Liver (tissue), 9 donors: ENCODE results near the gene NKAPD1. TPM values are rescaled to one million over a fixed set of nuclear protein-coding genes. Genes with fewer than 3 reads are reported as not detected.
A peak's percentile ranks its signal among the peaks of the same experiment; 100 is the strongest.

Experiments used
- DNase-seq: peaks from one replicate; pipeline ENCODE4 v3.0.0-alpha.2; 2017; ENCODE audit warnings: low spot score
- H3K27ac ChIP-seq, 2 donors: one replicate each; pipeline ENCODE4 v1.7.0; 2013; ENCODE audit warnings: inconsistent platforms in 2 of 2, low read length in 2 of 2, control low read depth in 1 of 2, low read depth in 1 of 2, mild to moderate bottlenecking in 1 of 2
- H3K27me3 ChIP-seq, 4 donors: one replicate each; pipeline versions ENCODE4 v1.6.1 to v1.7.0; 2013; ENCODE audit warnings: low read length in 3 of 4, inconsistent platforms in 1 of 4, mild to moderate bottlenecking in 1 of 4, moderate library complexity in 1 of 4; ENCODE audit not compliant: control insufficient read depth in 4 of 4, insufficient read depth in 4 of 4
- H3K36me3 ChIP-seq, 4 donors: one replicate each; pipeline versions ENCODE4 v1.6.1 to v1.7.0; 2013; ENCODE audit warnings: low read length in 3 of 4, mild to moderate bottlenecking in 3 of 4, low read depth in 1 of 4, moderate library complexity in 1 of 4; ENCODE audit not compliant: control insufficient read depth in 4 of 4, insufficient read depth in 3 of 4
- H3K4me1 ChIP-seq, 4 donors: one replicate each; pipeline versions ENCODE4 v1.6.1 to v1.7.0; 2013; ENCODE audit warnings: low read length in 3 of 4, mild to moderate bottlenecking in 3 of 4, moderate library complexity in 1 of 4; ENCODE audit not compliant: control insufficient read depth in 4 of 4, insufficient read depth in 4 of 4
- H3K4me3 ChIP-seq, 3 donors: one replicate each; pipeline versions ENCODE4 v1.6.1 to v1.7.0; 2013; ENCODE audit warnings: low read length in 3 of 3, control low read depth in 1 of 3, low read depth in 1 of 3, mild to moderate bottlenecking in 1 of 3
- H3K9ac ChIP-seq, 2 donors: one replicate each; pipeline ENCODE4 v1.7.0; 2013; ENCODE audit warnings: low read length in 2 of 2, mild to moderate bottlenecking in 2 of 2, moderate library complexity in 2 of 2, control low read depth in 1 of 2, low read depth in 1 of 2
- H3K9me3 ChIP-seq, 4 donors: one replicate each; pipeline versions ENCODE4 v1.6.1 to v1.7.0; 2013; ENCODE audit warnings: low read length in 3 of 4; ENCODE audit not compliant: control insufficient read depth in 4 of 4
- EGR1 ChIP-seq, 2 donors: IDR thresholded peaks; 2 replicates each; pipeline ENCODE4 v1.6.1; 2016 to 2018; ENCODE audit warnings: antibody characterized with exemption in 2 of 2, low read depth in 2 of 2
- FOXA1 ChIP-seq: IDR thresholded peaks from 2 replicates; pipeline ENCODE4 v1.6.1; 2016; ENCODE audit warnings: antibody characterized with exemption
- FOXA2 ChIP-seq: IDR thresholded peaks from 2 replicates; pipeline ENCODE4 v1.6.1; 2016; ENCODE audit warnings: antibody characterized with exemption
- GABPA ChIP-seq, 2 donors: IDR thresholded peaks in 1 of 2; conservative IDR thresholded peaks in 1 of 2; 2 replicates each; pipeline ENCODE4 v1.6.1; 2016; ENCODE audit warnings: antibody characterized with exemption in 2 of 2, mild to moderate bottlenecking in 1 of 2, moderate library complexity in 1 of 2
- HNF4A ChIP-seq, 2 donors: conservative IDR thresholded peaks; 2 replicates each; pipeline ENCODE4 v1.6.1; 2016; ENCODE audit warnings: antibody characterized with exemption in 2 of 2, mild to moderate bottlenecking in 2 of 2
- HNF4G ChIP-seq: IDR thresholded peaks from 2 replicates; pipeline ENCODE4 v1.6.1; 2016; ENCODE audit warnings: antibody characterized with exemption
- JUND ChIP-seq, 2 donors: IDR thresholded peaks; 2 replicates each; pipeline ENCODE4 v1.6.1; 2016; ENCODE audit warnings: antibody characterized with exemption in 2 of 2
- NR2F2 ChIP-seq: IDR thresholded peaks from 2 replicates; pipeline ENCODE4 v1.6.1; 2016; ENCODE audit warnings: antibody characterized with exemption
- RAD21 ChIP-seq, 2 donors: IDR thresholded peaks; 2 replicates each; pipeline ENCODE4 v1.6.1; 2016; ENCODE audit warnings: antibody characterized with exemption in 2 of 2, mild to moderate bottlenecking in 2 of 2
- RXRA ChIP-seq, 2 donors: IDR thresholded peaks; 2 replicates each; pipeline ENCODE4 v1.6.1; 2017 to 2018; ENCODE audit warnings: antibody characterized with exemption in 2 of 2, mild to moderate bottlenecking in 1 of 2
- SP1 ChIP-seq: IDR thresholded peaks from 2 replicates; pipeline ENCODE4 v1.6.1; 2018; ENCODE audit warnings: antibody characterized with exemption, mild to moderate bottlenecking
- TAF1 ChIP-seq: conservative IDR thresholded peaks from 2 replicates; pipeline ENCODE4 v1.6.1; 2016; ENCODE audit warnings: antibody characterized with exemption, mild to moderate bottlenecking
- YY1 ChIP-seq: IDR thresholded peaks from 2 replicates; pipeline ENCODE4 v1.6.1; 2016; ENCODE audit warnings: antibody characterized with exemption, mild to moderate bottlenecking
- WGBS: extraction: QIAGEN DNeasy Blood & Tissue Kit; methylation state at CpG from one replicate; pipeline ENCODE4 v1.1.7; 2013; 5-methylcytosine and 5-hydroxymethylcytosine counted together
- polyA plus RNA-seq, 2 donors: library from polyadenylated mRNA; stranded (reverse) in 1 of 2; unstranded in 1 of 2; fragments of 200-250 nt in 1 of 2; fragments of >200 nt in 1 of 2; fragmentation: Nextera tagmentation in 1 of 2; extraction: Ambion mirVana in 1 of 2; gene quantifications; one replicate each; pipeline versions ENCODE4 v1.2.1 to v1.2.3, GENCODE V29; 2013 to 2015
- total RNA-seq, 2 donors: library from RNA; depleted of rRNA; stranded (reverse); fragments of >200 nt; gene quantifications; one replicate each; pipeline ENCODE4 v1.2.3, GENCODE V29; 2014
- TF ChIP-seq, protein P1 (sequence below): IDR thresholded peaks from 2 replicates; pipeline ENCODE4 v1.6.1; 2016; ENCODE audit warnings: antibody characterized with exemption
- TF ChIP-seq, protein P2 (sequence below): IDR thresholded peaks from 2 replicates; pipeline ENCODE4 v1.6.1; 2016; ENCODE audit warnings: antibody characterized with exemption
- TF ChIP-seq, protein P3 (sequence below): IDR thresholded peaks from 2 replicates; pipeline ENCODE4 v1.6.1; 2016; ENCODE audit warnings: antibody characterized with exemption
- TF ChIP-seq, protein P4 (sequence below): fragments of 150-350 bp; IDR thresholded peaks from 2 replicates; pipeline ENCODE4 v1.5.1; 2017; ENCODE audit warnings: improper control_type of control experiment, low read depth, low read length; ENCODE audit not compliant: missing input control
- TF ChIP-seq, protein P5 (sequence below): IDR thresholded peaks from 2 replicates; pipeline ENCODE4 v1.6.1; 2016; ENCODE audit warnings: antibody characterized with exemption, mild to moderate bottlenecking
- donor health status: healthy.
- donor health status: healthy.
- donor health status: healthy.
- donor health status: healthy.
- donor health status: healthy.

Gene NKAPD1, protein sequence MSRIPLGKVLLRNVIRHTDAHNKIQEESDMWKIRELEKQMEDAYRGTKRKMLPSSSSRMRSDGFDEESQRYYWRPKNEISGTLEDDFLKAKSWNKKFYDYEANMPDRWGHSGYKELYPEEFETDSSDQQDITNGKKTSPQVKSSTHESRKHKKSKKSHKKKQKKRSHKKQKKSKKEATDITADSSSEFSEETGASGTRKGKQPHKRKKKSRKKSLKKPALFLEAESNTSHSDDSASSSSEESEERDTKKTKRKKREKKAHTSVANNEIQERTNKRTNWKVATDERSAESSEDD
- total RNA-seq (10 to 100 TPM in 1 of 2 donors, 1 to 10 TPM in 1; 7.3 to 11.2 TPM), polyA plus RNA-seq (1 to 10 TPM; 5.3 to 7.6 TPM)

DNA sequence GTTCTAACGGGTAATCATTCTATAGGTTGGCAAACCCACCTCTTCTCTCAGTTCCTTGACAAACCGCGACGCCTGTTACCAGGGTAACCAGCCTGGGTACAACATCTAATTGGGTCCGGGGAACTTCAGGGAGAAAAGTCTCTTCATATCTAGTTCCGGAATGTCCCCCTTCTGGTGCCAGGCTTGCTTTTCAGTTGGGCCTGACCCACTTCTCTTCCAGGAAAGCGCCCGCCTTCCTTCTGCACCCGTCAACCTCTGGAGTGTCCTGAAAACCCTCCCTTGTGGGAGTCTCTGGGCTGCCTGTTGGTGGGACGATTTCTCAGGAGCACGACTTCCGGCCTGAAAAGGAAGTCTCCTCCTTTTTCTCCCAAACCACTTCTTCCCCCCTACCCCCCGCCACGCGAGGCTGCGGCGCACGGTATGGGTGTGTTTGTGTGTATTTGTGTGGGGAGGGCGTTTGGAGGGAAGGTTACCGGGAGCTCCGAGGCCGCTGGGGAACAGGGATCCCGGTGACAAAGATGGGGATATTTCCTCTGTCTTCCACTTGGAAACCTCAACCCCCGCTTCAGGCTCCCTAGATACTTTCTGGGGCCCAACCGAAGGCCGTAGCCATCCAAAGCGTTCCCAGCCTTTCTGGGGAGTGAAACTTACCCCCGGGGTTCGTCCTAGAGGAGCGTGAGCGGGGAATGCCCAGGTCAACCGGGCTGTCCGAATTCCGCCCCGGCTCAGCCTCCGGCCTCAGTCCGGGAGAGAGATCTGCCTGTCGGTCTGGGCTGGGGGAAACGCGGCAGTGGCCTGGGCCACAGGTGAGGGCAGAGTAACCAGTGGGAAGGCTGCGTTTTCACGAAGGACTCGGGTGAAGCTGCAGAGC is at the start of gene NKAPD1, which contains the start of gene PIH1D2:
TSS of gene NKAPD1 (plus strand) at position 359 of the 871 bp plus-strand sequence. CDS start 1,276 bp downstream, outside the sequence.
TSS of gene PIH1D2 (minus strand) at position 77 of the 871 bp plus-strand sequence. CDS start 843 bp downstream, outside the sequence.
- DNase-seq: peak; percentile 79
- Histone ChIP-seq H3K27ac (peak within 1 kb of the TSS; percentile 75 to 88), H3K4me3 (peak within 1 kb of the TSS; percentile 81 to 96 (median 92)), H3K4me1 (peaks cover 0 to 13% (median 12%) of the 10 kb centered on the region in 4 donors), H3K27me3 (no peaks in the 10 kb centered on the region), H3K9me3 (no peaks in the 10 kb centered on the region), H3K36me3 (peaks cover 3 to 18% (median 13%) of the 10 kb centered on the region in 4 donors), H3K9ac (peak within 1 kb of the TSS; percentile 76 to 86)
- TF ChIP-seq FOXA2: no peak
- TF ChIP-seq, protein P1, sequence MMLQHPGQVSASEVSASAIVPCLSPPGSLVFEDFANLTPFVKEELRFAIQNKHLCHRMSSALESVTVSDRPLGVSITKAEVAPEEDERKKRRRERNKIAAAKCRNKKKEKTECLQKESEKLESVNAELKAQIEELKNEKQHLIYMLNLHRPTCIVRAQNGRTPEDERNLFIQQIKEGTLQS: peak; percentile 61
- TF ChIP-seq, protein P2, sequence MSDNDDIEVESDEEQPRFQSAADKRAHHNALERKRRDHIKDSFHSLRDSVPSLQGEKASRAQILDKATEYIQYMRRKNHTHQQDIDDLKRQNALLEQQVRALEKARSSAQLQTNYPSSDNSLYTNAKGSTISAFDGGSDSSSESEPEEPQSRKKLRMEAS: peak; percentile 78
- TF ChIP-seq RAD21 (IDR thresholded peaks at IDR 0.05): peak; percentile 24 to 34
- peak; percentile 99 for TF ChIP-seq GABPA (IDR thresholded peaks at IDR 0.05 in 1 of 2, conservative IDR thresholded peaks at IDR 0.05 in 1 of 2)
- TF ChIP-seq JUND (IDR thresholded peaks at IDR 0.05): no peak
- peak; percentile 43 to 64 for TF ChIP-seq RXRA (IDR thresholded peaks at IDR 0.05)
- TF ChIP-seq NR2F2: peak; percentile 79
- no peak for TF ChIP-seq HNF4G
- peak; percentile 32 for TF ChIP-seq TAF1
- TF ChIP-seq, protein P3, sequence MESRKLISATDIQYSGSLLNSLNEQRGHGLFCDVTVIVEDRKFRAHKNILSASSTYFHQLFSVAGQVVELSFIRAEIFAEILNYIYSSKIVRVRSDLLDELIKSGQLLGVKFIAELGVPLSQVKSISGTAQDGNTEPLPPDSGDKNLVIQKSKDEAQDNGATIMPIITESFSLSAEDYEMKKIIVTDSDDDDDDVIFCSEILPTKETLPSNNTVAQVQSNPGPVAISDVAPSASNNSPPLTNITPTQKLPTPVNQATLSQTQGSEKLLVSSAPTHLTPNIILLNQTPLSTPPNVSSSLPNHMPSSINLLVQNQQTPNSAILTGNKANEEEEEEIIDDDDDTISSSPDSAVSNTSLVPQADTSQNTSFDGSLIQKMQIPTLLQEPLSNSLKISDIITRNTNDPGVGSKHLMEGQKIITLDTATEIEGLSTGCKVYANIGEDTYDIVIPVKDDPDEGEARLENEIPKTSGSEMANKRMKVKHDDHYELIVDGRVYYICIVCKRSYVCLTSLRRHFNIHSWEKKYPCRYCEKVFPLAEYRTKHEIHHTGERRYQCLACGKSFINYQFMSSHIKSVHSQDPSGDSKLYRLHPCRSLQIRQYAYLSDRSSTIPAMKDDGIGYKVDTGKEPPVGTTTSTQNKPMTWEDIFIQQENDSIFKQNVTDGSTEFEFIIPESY: no peak
- peak; percentile 81 for TF ChIP-seq YY1
- no peak for TF ChIP-seq HNF4A (conservative IDR thresholded peaks at IDR 0.05)
- TF ChIP-seq SP1: peak; percentile 58
- TF ChIP-seq EGR1 (IDR thresholded peaks at IDR 0.05; ENCODE audit: low read depth in 2 of 2): no peak
- TF ChIP-seq FOXA1: no peak
- TF ChIP-seq, protein P4, sequence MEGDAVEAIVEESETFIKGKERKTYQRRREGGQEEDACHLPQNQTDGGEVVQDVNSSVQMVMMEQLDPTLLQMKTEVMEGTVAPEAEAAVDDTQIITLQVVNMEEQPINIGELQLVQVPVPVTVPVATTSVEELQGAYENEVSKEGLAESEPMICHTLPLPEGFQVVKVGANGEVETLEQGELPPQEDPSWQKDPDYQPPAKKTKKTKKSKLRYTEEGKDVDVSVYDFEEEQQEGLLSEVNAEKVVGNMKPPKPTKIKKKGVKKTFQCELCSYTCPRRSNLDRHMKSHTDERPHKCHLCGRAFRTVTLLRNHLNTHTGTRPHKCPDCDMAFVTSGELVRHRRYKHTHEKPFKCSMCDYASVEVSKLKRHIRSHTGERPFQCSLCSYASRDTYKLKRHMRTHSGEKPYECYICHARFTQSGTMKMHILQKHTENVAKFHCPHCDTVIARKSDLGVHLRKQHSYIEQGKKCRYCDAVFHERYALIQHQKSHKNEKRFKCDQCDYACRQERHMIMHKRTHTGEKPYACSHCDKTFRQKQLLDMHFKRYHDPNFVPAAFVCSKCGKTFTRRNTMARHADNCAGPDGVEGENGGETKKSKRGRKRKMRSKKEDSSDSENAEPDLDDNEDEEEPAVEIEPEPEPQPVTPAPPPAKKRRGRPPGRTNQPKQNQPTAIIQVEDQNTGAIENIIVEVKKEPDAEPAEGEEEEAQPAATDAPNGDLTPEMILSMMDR: peak; percentile 12
- TF ChIP-seq, protein P5, sequence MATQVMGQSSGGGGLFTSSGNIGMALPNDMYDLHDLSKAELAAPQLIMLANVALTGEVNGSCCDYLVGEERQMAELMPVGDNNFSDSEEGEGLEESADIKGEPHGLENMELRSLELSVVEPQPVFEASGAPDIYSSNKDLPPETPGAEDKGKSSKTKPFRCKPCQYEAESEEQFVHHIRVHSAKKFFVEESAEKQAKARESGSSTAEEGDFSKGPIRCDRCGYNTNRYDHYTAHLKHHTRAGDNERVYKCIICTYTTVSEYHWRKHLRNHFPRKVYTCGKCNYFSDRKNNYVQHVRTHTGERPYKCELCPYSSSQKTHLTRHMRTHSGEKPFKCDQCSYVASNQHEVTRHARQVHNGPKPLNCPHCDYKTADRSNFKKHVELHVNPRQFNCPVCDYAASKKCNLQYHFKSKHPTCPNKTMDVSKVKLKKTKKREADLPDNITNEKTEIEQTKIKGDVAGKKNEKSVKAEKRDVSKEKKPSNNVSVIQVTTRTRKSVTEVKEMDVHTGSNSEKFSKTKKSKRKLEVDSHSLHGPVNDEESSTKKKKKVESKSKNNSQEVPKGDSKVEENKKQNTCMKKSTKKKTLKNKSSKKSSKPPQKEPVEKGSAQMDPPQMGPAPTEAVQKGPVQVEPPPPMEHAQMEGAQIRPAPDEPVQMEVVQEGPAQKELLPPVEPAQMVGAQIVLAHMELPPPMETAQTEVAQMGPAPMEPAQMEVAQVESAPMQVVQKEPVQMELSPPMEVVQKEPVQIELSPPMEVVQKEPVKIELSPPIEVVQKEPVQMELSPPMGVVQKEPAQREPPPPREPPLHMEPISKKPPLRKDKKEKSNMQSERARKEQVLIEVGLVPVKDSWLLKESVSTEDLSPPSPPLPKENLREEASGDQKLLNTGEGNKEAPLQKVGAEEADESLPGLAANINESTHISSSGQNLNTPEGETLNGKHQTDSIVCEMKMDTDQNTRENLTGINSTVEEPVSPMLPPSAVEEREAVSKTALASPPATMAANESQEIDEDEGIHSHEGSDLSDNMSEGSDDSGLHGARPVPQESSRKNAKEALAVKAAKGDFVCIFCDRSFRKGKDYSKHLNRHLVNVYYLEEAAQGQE: no peak
- under 1% methylated on average over 43 of the region's 43 CpGs for WGBS
